Psoas muscle (tissue), 8 donors: ENCODE results near the gene FAM107B. TPM values are rescaled to one million over a fixed set of nuclear protein-coding genes. Genes with fewer than 3 reads are reported as not detected.

Source experiments
- ATAC-seq, 4 donors: fragments of 200-7000 bp; cut with Tn5 transposase; one replicate each; pipeline ENCODE4 v1.9.1; 2020; ENCODE audit warnings: moderate library complexity in 3 of 4, mild to moderate bottlenecking in 2 of 4
- DNase-seq, 2 donors: peaks; one replicate each; pipeline ENCODE4 v3.0.0-alpha.2; 2020
- H3K27ac ChIP-seq: fragments of 200-600 bp; one replicate; pipeline ENCODE4 v1.8.0; 2022
- H3K27me3 ChIP-seq, 3 donors: fragments of 200-600 bp in 1 of 3; one replicate each; pipeline versions ENCODE4 v1.6.1 to v1.8.0; 2013 to 2022; ENCODE audit warnings: low read length in 2 of 3, mild to moderate bottlenecking in 2 of 3, moderate library complexity in 1 of 3; ENCODE audit not compliant: insufficient read depth in 3 of 3
- H3K36me3 ChIP-seq, 2 donors: fragments of 200-600 bp in 1 of 2; one replicate each; pipeline versions ENCODE4 v1.6.1 to v1.8.0; 2013 to 2022; ENCODE audit warnings: low read depth in 1 of 2, mild to moderate bottlenecking in 1 of 2, moderate library complexity in 1 of 2; ENCODE audit not compliant: insufficient read depth in 1 of 2
- H3K4me1 ChIP-seq: fragments of 200-600 bp; one replicate; pipeline ENCODE4 v1.8.0; 2022
- H3K4me3 ChIP-seq: fragments of 200-600 bp; one replicate; pipeline ENCODE4 v1.8.0; 2022; ENCODE audit warnings: mild to moderate bottlenecking
- H3K9me3 ChIP-seq: fragments of 200-600 bp; one replicate; pipeline ENCODE4 v1.8.0; 2022
- CTCF ChIP-seq: fragments of 200-600 bp; IDR thresholded peaks from one replicate; pipeline ENCODE4 v1.8.0; 2022; ENCODE audit warnings: antibody characterized with exemption
- WGBS, 3 donors: extraction: QIAGEN DNeasy Blood & Tissue Kit; methylation state at CpG; one replicate each; pipeline versions ENCODE4 v1.1.6 to v1.1.7; 2013; 5-methylcytosine and 5-hydroxymethylcytosine counted together
- intact Hi-C, 2 donors: fragments of 100-400 bp; cut with DNase I; formaldehyde crosslinking; loops; one replicate each; pipeline versions ENCODE4 v1.11.0 to v1.14.2; 2022
- polyA plus RNA-seq, 3 donors: library from polyadenylated mRNA; stranded (reverse); fragments of 200-250 nt; gene quantifications; one replicate each; pipeline ENCODE4 v1.2.3, GENCODE V29; 2013
- total RNA-seq, 4 donors: library from RNA; stranded (reverse); fragmentation: NEBNext Ultra II Directional in 2 of 4; extraction: Animal tissue kit (Norgen Biotek cat#: 25700) in 2 of 4; gene quantifications; one replicate each; pipeline versions ENCODE4 v1.2.1 to v1.2.4, GENCODE V29; 2021 to 2023
- donor health status: healthy with polysubstance abuse.
- donor health status: DM: no; HTN: no; CAD: no; lungs with moderate emphysema.
- donor health status: Bipolar disorder and iron deficiency.
- donor health status: healthy.
- donor health status: DM: yes; HTN: yes; CAD: no.
- donor health status: DM: no; HTN: no; CAD: no.
- donor health status: DM: no; HTN: no; CAD: no.
- donor health status: DM: yes; HTN: yes; CAD: no.

FAM107B gene
- total and polyA plus RNA-seq, 7 donors: 1.0 to 3.1 (median 1.8) TPM

GRCh38 chr10:14500172-14500765, 274.4 kb downstream of the FAM107B start:
- H3K4me1 ChIP-seq: no peaks in the 10 kb centered on the region
- WGBS, 3 donors: 48 to 56% (median 52%) methylated on average over 7 to 9 of the region's 9 CpGs
- no peaks in the 10 kb centered on the region for H3K27me3 ChIP-seq
- ATAC-seq (no peak), DNase-seq (no peak)
- no peak overlapping the region for H3K27ac ChIP-seq
- no peaks in the 10 kb centered on the region for H3K36me3 ChIP-seq
- H3K4me3 ChIP-seq: no peak overlapping the region
- intact Hi-C loops: loop anchor here (10.0 kb wide), 3 partner anchors 325 to 605 kb away; no protein-coding TSS in a partner anchor
- no peak for TF ChIP-seq CTCF
- H3K9me3 ChIP-seq: no peaks in the 10 kb centered on the region

GRCh38 chr10:14499601-14499904, 275.1 kb downstream of the FAM107B start:
- Histone ChIP-seq H3K27me3 (no peaks in the 10 kb centered on the region), H3K4me1 (no peaks in the 10 kb centered on the region), H3K9me3 (no peaks in the 10 kb centered on the region), H3K4me3 (no peak overlapping the region), H3K36me3 (no peaks in the 10 kb centered on the region), H3K27ac (no peak overlapping the region)
- 90 to 93% (median 91%) methylated on average over 5 of the region's 5 CpGs for WGBS, 3 donors
- no peak for DNase-seq
- intact Hi-C loops: no loop called here
- ATAC-seq: peak in 1 of 4 donors; percentile 30
- TF ChIP-seq CTCF: no peak

- ATAC-seq (no peak), DNase-seq (no peak)
- no peaks in the 10 kb centered on the region for H3K36me3 ChIP-seq
- H3K9me3 ChIP-seq: no peaks in the 10 kb centered on the region
- no peak for TF ChIP-seq CTCF
- intact Hi-C loops: no loop called here
- 85 to 90% (median 88%) methylated on average over 7 of the region's 7 CpGs for WGBS, 3 donors
- H3K4me1 ChIP-seq: no peaks in the 10 kb centered on the region
- no peak overlapping the region for H3K27ac ChIP-seq
- H3K4me3 ChIP-seq: no peak overlapping the region
- H3K27me3 ChIP-seq: no peaks in the 10 kb centered on the region
Measured at GRCh38 chr10:14498326-14498725, 276.4 kb downstream of the FAM107B start.

- H3K4me3 ChIP-seq: no peak overlapping the region
- DNase-seq (no peak), ATAC-seq (no peak)
- H3K4me1 ChIP-seq: no peaks in the 10 kb centered on the region
- no peaks in the 10 kb centered on the region for H3K9me3 ChIP-seq
- no peak overlapping the region for H3K27ac ChIP-seq
- peaks cover 0 to 4% (median 2%) of the 10 kb centered on the region in 3 donors for H3K27me3 ChIP-seq
- intact Hi-C loops: no loop called here
- no peaks in the 10 kb centered on the region for H3K36me3 ChIP-seq
- TF ChIP-seq CTCF: no peak
- WGBS, 3 donors: 74 to 87% (median 79%) methylated on average over 5 of the region's 5 CpGs
Measured at GRCh38 chr10:14491811-14492210, 282.9 kb downstream of the FAM107B start.
